Measurements from ENCODE around the gene AKIRIN2. TPM values are rescaled to one million over a fixed set of nuclear protein-coding genes. Genes with fewer than 3 reads are reported as not detected.

AKIRIN2 gene
- total RNA-seq, 4 donors from 2014 or later: 18.8 to 29.5 (median 24.2) TPM

DNA sequence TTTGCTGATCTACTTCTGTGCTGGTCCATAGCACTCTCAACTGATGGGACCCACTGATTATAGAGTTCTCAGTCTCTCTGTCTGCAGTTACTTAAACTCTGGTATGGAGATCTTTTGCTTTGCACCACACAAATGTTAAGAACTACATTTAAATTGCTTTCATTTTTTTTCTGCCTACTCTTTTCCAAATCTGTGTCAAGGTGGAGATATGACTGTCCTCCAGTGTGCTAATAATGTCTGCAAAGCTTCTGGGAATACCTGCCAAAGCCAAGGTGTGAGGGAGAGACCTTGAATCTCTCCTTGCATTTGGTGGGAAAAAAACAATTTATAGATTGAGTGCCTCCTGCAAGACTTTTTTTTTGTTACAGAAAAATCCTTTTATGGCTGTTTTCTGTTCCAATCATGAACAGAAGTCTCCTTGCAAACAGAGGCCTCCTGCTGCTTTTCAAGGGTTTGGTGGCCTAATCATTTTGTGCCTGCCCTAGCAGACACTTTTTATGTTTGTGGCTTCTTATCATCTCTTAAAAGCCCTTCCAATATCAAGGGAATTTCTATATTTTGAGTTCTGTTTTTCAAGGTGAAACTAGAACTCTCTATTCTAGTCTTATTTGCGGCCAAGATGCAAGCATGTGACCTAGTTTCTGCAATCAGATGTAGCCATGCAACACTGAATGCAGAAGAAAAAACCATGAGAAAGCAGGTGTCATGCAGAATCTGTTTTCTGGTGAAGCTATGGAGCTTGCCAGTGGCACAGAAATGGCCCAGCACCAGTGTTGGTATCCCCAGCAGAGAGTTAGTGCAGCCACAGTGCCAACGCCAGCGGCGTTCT, 23.2 kb upstream of the AKIRIN2 start:
- no peak for TF ChIP-seq EP300 (IDR thresholded peaks at IDR 0.05)
- TF ChIP-seq, protein P1, sequence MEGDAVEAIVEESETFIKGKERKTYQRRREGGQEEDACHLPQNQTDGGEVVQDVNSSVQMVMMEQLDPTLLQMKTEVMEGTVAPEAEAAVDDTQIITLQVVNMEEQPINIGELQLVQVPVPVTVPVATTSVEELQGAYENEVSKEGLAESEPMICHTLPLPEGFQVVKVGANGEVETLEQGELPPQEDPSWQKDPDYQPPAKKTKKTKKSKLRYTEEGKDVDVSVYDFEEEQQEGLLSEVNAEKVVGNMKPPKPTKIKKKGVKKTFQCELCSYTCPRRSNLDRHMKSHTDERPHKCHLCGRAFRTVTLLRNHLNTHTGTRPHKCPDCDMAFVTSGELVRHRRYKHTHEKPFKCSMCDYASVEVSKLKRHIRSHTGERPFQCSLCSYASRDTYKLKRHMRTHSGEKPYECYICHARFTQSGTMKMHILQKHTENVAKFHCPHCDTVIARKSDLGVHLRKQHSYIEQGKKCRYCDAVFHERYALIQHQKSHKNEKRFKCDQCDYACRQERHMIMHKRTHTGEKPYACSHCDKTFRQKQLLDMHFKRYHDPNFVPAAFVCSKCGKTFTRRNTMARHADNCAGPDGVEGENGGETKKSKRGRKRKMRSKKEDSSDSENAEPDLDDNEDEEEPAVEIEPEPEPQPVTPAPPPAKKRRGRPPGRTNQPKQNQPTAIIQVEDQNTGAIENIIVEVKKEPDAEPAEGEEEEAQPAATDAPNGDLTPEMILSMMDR (IDR thresholded peaks at IDR 0.05): no peak
- no peak for TF ChIP-seq POLR2A (IDR thresholded peaks at IDR 0.05)
- no peak for DNase-seq (ENCODE audit: low spot score in 2 of 2)
- WGBS, 2 donors: 89 to 93% methylated on average over 4 of the region's 4 CpGs
- Histone ChIP-seq H3K27ac (no peak overlapping the region), H3K36me3 (no peaks in the 10 kb centered on the region), H3K27me3 (no peaks in the 10 kb centered on the region), H3K9me3 (no peaks in the 10 kb centered on the region), H3K4me1 (peaks cover 0 to 15% (median 4%) of the 10 kb centered on the region in 4 donors), H3K4me3 (no peak overlapping the region)

DNA sequence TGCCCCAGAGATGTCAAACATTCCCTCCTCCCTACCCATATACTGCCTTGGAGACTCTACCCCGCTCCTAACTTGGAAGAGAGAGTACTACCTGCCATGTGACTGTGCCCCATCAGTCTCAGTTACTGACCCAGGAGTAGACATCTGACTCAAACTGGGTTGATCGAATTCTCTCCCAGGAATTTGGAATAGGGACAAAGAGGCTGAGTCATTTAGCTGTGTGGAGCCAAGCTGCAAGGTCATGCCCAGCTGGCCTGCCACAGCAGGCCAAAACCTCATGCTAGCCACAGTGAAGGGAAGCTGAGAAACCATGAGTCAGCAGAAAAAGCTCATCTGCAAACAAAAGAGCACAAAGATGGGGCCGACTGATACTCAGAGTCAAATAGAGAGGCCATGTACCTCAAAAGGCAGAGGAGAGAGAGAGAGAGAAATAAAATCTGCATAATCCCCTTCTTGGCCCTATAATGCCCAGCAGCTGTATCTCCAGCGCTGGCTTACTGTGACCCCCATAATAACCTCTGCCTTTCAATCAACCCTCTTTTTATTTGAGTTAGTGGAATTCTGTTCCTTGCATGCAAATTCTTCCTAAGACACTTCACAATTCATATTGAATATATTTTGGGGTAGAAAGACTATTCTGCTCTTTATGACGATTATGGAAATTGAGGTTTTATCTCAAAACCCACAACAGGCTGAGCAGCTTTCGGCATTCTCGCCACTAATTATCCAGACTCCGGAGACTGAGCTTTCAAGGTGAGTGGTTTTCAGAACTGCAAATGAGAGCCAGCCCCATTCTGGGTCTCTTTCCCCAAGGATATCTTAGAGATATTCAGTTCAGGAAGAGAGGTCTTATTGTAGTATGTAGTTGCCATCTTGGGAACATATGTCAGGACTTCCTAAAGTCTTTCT, 21.4 kb upstream of the AKIRIN2 start:
- H3K4me1 ChIP-seq: peaks cover 0 to 15% (median 4%) of the 10 kb centered on the region in 4 donors
- peak overlapping the region in 1 of 4 donors; percentile 32 for H3K27ac ChIP-seq
- H3K36me3 ChIP-seq: no peaks in the 10 kb centered on the region
- DNase-seq (ENCODE audit: low spot score in 2 of 2): no peak
- H3K9me3 ChIP-seq: no peaks in the 10 kb centered on the region
- H3K4me3 ChIP-seq: no peak overlapping the region
- WGBS, 2 donors: 55 to 64% methylated on average over 8 of the region's 8 CpGs
- TF ChIP-seq EP300 (IDR thresholded peaks at IDR 0.05) (peak in 1 of 2 donors; percentile 76), POLR2A (IDR thresholded peaks at IDR 0.05) (no peak)
- TF ChIP-seq, protein P1 (IDR thresholded peaks at IDR 0.05): no peak
- no peaks in the 10 kb centered on the region for H3K27me3 ChIP-seq

DNA sequence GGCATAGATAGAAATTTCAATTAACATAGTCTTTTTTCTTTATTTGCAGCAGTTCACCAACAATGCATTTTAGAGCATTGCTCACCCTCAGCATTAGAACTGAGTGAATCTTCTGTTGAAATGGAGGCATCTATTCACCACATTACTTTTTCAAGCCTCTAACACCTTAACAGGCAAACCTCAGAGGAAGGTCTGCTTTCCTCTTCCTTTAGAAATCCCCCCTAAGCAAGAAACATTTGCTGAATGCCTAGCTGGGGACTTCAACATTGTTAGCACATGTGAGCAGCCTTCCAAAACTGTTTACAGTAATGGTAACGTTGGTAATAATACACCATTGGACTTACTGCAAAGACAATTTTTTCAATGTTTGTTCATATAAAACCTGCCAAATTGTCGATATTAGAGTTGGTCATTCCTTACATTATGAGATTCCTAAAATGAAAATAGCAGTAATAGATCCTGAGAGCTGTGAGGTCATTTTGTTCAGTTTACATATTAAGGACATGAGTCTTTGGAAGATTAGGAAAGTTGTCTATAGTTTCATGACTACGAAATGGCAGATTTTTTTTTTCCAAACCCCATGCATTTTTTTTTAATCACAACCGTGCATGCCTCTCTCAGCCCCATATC, 20.6 kb upstream of the AKIRIN2 start:
- no peak for DNase-seq (ENCODE audit: low spot score in 2 of 2)
- 48 to 66% methylated on average over 4 of the region's 4 CpGs for WGBS, 2 donors
- Histone ChIP-seq H3K4me3 (no peak overlapping the region), H3K27ac (peak overlapping the region in 1 of 4 donors; percentile 32), H3K4me1 (peaks cover 0 to 15% (median 4%) of the 10 kb centered on the region in 4 donors), H3K36me3 (no peaks in the 10 kb centered on the region), H3K9me3 (no peaks in the 10 kb centered on the region), H3K27me3 (no peaks in the 10 kb centered on the region)
- TF ChIP-seq, protein P1 (IDR thresholded peaks at IDR 0.05): no peak
- TF ChIP-seq EP300 (IDR thresholded peaks at IDR 0.05) (no peak), POLR2A (IDR thresholded peaks at IDR 0.05) (no peak)

DNA sequence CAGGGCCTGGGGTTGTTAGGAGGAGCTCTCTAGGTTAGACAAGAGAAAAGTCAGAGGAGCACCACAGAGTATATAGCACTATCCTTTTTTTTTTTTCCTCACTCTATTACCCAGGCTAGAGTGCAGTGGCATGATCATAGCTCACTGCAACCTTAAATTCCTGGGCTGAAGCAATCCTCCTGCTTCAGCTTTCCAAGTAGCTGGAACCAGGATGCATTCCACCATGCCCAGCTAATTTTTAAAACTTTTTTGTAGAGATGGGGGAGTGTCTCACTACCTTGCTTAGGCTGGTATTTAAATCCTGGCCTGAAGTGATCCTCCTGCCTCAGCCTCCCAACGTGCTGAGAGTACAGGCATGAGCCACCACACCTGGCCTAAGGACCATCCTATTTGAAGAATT, 19.3 kb upstream of the AKIRIN2 start:
- no peak for DNase-seq (ENCODE audit: low spot score in 2 of 2)
- no peak overlapping the region for H3K4me3 ChIP-seq
- no peaks in the 10 kb centered on the region for H3K36me3 ChIP-seq
- 27 to 100% methylated on average over 1 of the region's 1 CpG for WGBS, 2 donors
- H3K27me3 ChIP-seq: no peaks in the 10 kb centered on the region
- H3K4me1 ChIP-seq: peaks cover 0 to 15% (median 4%) of the 10 kb centered on the region in 4 donors
- H3K9me3 ChIP-seq: no peaks in the 10 kb centered on the region
- TF ChIP-seq EP300 (IDR thresholded peaks at IDR 0.05) (no peak), POLR2A (IDR thresholded peaks at IDR 0.05) (no peak)
- TF ChIP-seq, protein P1 (IDR thresholded peaks at IDR 0.05): no peak
- no peak overlapping the region for H3K27ac ChIP-seq
